Posterior cingulate gyrus (tissue), 11 donors: Measurements from ENCODE around the gene CDC42BPB.

ENCODE experiments used
- DNase-seq, 10 donors: peaks; one replicate each; pipeline versions ENCODE4 v3.0.0 to v3.0.0-alpha.2; 2020 to 2021; ENCODE audit warnings: mixed read lengths in 3 of 10
- intact Hi-C: fragments of 100-400 bp; cut with DNase I; formaldehyde crosslinking; loops from one replicate; pipeline ENCODE4 v1.15.1; 2023

Gene CDC42BPB

DNA sequence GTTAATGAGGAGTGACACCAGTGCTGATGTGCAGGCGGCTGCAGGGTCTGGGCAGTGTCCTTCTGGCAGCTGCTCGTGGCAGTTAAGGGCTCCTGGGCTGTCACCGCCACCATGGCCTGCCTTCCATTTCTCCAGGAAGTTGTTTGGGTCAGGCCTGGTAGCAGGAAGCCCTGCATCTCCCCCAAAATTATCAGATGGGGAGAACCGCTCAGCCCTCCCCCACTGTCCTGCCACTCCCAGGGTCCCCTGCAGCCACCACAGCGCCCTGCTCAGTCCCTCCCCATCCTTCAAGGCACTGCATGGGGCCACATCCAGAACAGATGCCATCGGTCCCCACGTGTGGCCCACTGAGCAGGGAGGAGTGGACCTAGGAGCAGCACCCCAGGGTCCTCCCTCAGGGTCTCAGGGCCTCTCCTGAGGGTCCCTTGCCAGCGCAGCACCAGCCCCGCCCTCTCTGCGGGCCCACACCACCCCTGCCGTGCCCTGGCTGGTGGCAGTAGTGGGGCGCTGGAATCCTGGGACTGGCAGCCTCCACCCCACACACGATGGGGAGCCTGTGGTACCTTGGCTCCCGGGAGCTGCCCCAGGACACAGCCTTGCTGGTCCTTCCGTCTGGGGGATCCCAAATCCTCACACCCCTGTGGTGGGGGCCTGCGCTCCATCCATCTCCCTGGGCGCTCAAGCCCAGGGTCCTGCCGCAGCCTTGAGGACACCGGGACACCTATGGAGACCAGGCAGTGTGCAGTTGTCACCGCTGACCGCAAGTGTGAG is 145.2 kb downstream of the CDC42BPB start:
- intact Hi-C loops, result loop anchor here (10.0 kb wide), 1 partner anchor 137 kb away; the partner anchor contains the start of gene TRAF3
- peak in 2 of 10 donors; percentile 52 to 75 for DNase-seq

DNA sequence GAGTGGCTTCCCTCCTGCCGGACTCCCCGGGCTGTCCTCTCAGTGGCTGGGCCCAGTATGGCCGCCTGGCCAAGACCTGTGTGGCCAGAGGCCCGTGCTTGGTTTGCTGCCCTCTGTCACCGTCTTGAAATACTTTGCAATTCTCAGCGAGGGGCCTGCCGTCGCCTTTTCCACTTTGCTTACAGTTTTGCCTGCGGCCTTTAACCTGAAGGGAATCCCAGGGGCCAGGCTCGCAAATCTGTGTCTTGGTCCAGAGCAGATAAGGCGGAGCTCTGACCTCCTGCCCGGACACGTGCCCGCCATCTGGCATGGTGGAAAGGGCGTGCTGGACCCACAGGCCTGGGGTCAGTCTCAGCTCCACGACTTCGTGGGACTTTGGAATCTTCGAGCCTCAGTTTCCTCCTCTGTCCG is 145.8 kb downstream of the CDC42BPB start:
- DNase-seq, result peak in 3 of 10 donors; percentile 64 to 73 (median 66)
- intact Hi-C loops, result loop anchor here (10.0 kb wide), 1 partner anchor 137 kb away; the partner anchor contains the start of gene TRAF3

DNA sequence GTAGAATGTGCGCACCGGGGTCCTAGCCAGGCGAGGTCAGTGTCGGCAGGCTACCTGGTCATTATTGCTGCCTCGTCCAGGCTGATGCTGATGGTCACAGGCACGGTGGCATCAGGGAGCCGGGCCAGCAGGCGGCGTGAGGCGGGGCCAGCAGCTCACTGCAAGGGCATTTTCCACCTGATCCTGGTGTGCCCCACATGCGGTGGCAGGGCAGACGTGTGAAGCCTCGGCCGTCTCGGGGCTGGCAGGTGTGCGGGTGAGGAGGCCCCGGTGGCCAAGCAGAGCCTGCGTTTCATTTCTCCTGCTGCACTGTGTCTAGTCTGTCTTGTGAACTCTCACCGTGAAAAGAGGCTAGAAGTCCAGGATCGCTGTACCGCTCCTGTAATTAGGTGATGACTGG is 146.9 kb downstream of the CDC42BPB start:
- peak in 2 of 10 donors; percentile 63 to 77 for DNase-seq
- intact Hi-C loops, result loop anchor here (10.0 kb wide), 1 partner anchor 136 kb away; the partner anchor contains the start of gene TRAF3

DNA sequence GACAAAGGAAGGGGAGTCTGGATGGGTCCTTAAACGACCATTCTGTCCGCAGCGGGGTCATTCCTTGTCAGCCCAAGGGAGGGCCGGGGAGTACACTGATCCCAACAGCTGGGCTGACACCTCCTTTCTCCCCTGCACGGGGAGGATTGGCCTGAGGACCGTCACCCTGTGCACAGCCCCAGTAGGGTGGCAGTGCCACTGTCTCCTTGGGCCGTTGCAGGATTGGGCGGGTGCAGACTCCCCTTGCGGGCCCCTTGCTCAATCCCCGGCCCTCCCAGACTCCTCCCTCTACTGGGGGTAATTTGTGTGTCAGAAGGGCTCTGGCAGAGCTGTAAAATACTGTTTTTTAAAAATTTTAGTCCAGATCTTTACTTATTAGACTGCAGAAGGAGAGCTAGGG is 147.4 kb downstream of the CDC42BPB start:
- intact Hi-C loops, result loop anchor here (10.0 kb wide), 1 partner anchor 135 kb away; the partner anchor contains the start of gene TRAF3
- peak in 2 of 10 donors; percentile 51 to 77 for DNase-seq

DNA sequence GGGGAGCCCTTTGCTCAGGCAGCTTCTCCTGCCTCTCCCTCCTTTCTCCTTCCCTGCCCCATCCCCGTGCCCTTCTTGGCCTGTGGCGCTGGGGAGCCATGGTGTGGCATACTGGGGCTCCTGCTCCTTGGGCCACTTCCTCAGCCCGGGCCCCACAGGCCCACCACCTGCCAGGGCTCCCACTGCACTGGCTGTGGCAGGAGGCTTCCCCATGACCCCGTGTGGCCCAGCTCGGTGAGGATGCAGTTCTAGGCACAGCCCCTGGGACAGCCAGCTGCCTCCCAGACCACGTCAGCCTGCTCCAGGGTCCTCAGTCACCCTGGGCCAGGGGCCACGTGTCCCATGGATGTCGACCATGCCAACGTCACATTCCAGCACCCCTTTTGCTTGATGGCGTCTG is 147.9 kb downstream of the CDC42BPB start:
- DNase-seq, result peak in 3 of 10 donors; percentile 26 to 74 (median 54)
- intact Hi-C loops, result no loop called here

DNA sequence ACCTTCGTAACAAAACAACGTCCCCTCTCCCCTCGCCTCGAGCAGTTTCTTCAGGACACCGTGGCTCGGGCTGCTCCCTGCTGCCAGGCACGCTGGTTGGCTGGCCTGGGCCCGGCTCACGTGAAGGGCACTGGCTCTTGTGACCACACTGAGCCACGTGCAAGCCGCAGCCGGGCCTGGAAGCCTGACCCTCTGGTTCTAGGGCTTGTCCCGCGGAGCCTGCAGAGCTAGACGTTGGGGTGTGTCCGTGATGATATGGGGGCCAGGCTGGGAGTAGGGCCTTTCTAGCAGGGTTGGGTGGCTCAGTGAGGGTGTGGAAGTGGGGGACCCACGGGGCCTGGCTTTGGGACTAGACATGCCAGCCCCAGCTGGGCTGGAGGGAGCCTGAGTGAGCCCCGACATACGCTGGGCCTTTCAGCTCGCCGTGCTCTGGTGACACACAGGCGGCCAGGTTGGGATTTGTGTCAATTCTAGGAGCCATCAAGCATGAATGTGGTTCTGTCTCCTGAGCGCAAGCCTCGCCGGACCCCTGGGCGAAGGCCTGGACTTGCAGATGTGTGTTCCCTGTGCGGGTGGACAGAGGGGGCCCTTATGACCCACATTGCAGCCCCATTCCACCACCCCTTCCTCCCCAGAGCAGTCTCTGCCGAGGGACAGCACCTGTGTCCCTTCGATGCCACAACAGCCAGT is 148.4 kb downstream of the CDC42BPB start:
- DNase-seq, result peak in 3 of 10 donors; percentile 59 to 65 (median 63)
- intact Hi-C loops, result no loop called here

DNA sequence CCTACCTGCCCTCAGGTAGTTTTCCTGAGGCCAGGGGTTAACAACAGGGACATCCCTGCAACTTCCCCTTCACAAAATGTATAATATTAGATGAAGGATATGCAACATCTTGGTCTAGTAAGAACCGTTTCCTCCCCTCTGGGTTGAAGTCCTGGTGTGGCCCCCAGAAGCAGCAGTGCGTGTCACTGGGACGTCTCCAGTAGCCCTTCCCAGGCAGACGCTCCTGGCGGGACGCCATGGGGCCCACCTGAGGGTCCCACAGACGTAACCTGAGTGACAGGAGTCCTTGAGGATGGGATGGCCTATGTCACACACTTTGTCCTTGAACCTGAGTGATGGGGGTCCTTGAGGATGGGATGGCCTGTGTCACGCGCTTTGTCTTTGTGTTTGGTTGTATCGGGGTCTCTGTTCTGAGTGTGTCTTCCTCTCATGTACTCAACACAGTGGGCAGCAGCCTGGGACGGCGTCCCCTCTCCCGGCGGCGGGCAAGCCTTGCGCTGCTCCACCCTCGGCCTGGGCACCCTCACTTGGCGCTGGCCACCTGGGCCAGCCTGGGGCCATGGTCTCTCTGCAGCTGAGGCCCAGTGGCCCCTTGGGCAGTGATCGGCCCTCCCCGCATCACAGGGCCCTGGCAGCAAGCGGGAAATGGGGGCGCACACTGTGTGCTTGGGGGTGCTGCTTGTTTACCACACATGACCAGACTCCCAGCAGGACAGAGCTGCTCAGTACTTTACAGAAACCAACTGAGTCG is 149.2 kb downstream of the CDC42BPB start:
- peak in 3 of 10 donors; percentile 32 to 82 (median 76) for DNase-seq
- intact Hi-C loops, result no loop called here

DNA sequence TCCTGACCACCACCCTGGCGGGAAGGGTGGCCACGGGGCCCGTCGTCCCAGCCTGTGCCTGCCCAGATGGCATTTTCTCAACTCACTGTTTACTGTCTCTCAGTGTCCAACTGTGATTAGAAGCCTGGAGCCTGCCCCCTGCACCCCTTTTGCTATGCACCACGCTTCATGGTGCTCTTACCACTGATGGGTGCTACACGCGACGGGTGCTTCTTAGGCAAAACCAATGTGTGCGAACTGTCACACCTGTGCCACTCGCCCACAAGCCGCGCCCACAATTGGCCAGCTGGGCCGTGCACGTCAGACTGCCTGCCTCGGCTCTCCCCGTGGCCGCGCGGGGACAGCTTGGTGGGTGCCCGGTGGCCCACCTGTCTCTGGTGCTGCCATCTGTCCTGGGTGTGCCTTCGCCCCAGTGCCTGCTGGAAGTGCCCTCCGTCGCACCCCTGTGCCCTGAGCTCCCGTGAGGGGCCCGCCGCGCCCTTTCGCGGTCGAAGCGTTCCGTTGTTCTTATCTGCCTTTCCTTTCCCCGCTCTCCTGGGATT is 150.0 kb downstream of the CDC42BPB start:
- intact Hi-C loops, result no loop called here
- peak in 2 of 10 donors; percentile 64 to 83 for DNase-seq

DNA sequence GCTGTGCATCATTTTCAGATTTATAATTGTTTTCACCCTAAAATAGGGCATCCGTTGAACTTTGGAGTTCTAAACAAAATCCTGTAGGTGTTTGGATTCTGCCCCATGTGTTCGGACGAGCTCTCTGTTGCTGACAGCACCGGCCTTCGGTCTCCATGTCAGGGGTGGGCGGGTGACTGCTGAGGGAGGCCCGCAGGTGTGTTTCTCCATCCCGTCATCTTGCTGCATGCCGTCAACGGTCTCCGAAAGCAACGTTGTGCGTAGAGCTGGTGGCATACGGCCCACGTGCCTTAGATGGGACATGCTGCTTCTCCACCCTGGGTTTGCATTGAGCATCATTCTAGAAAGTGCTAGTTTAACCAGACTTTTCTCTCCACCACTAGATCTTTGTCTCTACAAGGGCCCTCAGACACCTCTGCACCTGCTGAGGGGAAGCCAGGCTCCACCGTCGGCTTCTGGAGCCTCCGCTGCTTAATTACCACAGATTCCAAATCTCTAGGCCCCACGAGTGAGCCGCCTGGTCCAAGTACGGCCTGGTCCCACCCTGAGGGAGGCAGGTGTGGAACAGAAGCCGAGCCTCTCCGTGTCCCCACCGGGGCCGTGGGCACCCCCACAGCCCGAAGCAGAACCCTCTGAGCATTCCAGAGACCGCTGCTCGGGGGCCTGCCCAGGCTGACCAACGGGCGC is 150.6 kb downstream of the CDC42BPB start:
- DNase-seq, result peak in 2 of 10 donors; percentile 79 to 82
- intact Hi-C loops, result no loop called here

DNA sequence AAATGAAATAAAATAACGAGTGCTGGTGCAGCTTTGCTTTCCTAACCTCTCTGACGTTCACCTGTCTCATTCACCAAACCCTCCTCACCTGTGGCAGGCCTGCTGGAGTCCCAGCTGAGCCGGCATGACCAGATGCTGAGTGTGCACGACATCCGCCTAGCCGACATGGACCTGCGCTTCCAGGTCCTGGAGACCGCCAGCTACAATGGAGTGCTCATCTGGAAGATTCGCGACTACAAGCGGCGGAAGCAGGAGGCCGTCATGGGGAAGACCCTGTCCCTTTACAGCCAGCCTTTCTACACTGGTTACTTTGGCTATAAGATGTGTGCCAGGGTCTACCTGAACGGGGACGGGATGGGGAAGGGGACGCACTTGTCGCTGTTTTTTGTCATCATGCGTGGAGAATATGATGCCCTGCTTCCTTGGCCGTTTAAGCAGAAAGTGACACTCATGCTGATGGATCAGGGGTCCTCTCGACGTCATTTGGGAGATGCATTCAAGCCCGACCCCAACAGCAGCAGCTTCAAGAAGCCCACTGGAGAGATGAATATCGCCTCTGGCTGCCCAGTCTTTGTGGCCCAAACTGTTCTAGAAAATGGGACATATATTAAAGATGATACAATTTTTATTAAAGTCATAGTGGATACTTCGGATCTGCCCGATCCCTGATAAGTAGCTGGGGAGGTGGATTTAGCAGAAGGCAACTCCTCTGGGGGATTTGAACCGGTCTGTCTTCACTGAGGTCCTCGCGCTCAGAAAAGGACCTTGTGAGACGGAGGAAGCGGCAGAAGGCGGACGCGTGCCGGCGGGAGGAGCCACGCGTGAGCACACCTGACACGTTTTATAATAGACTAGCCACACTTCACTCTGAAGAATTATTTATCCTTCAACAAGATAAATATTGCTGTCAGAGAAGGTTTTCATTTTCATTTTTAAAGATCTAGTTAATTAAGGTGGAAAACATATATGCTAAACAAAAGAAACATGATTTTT is 151.9 kb downstream of the CDC42BPB start:
- intact Hi-C loops, result no loop called here
- peak in 1 of 10 donors; percentile 66 for DNase-seq

DNA sequence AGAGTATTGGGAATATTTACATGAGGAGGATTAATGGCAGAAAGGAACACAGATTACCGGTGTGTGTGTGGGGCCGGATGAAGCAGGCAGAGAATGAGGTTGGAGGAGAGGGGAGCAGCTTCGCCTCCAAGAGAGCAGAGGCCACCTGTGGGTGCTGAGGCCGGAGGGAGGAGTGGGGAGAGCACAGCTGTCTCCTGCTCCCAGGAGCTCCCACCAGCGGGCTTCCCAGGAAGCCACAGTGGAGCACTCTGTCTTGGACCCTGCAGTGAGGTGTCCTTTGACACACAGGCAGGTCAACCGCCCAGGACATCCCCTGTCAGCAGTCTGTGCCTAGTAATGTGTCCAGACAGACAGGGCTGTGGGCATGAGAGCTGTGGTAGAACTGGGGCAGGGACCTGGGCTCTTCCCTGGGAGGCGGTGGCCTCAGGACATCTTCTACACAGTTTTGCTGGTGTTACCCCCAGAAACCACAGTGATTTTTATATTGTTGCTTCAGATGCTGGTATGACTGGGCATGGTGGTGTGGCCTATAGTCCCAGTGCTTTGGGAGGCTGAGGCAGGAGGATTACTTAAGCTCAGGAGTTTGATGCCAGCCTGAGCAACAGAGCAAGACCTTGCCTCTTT is 153.3 kb downstream of the CDC42BPB start:
- intact Hi-C loops, result no loop called here
- no peak for DNase-seq

DNA sequence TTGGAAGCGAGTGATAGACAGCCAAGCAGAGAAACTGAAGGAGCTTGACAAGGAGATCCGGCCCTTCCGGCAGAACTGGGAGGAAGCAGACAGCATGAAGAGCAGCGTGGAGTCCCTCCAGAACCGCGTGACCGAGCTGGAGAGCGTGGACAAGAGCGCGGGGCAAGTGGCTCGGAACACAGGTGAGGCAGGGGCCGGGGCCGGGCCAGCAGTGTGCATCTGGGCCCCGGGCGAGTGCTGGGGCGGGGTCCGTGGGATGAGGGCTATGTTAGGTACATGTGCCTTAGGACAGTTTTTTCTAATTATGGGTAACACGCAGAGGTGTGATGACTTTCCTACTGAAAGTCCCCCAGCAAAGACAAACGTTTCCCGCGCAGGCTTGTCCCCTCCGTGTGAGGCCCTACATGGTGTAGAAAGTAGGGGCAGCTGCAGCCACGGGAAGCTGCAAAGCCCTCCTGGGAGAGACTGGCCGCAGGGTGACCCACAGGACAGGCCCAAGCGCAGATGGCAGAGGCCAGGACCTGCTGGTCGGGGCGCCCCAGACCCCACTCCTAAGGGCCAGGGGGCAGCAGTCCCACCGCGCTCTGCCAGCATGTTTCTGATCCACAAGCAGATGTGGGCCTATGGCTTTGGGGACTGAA is 154.0 kb downstream of the CDC42BPB start:
- DNase-seq, result peak in 1 of 10 donors; percentile 78
- intact Hi-C loops, result no loop called here

DNA sequence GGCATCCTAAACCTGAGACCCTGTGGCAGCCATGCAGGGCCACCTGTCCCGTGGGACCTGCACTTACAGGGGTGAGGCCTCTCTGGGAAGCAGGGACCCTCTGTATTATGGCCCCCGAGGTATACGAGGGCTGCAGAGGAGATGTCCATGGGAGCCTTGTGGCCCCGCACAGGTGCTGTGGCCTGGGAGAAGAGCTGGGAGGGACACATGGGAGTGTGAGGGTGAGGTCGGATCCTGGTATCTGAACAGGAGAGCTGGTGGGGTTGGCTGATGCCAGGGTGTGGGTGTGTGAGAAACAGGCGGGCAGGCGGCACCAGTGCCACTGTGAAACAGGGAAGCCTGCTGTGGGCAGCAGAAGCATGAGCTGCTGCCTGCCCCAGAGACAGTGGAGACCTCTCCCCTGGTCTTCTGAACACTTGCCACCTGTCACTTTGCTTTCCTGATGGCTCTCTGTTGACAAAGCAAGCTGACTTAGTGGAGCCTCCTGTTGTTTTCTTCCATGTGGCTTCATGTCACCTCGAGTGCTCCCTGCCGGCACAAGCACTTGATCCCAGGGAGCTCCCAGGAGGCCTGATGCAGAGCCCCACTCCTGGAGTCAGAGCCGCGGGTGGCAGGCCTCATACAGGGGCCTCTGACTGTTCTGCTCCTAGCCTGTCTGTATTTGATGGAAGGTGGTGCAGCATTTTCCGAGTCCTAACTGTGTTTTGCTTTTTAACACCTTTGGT is 154.7 kb downstream of the CDC42BPB start:
- DNase-seq, result no peak
- intact Hi-C loops, result no loop called here

DNA sequence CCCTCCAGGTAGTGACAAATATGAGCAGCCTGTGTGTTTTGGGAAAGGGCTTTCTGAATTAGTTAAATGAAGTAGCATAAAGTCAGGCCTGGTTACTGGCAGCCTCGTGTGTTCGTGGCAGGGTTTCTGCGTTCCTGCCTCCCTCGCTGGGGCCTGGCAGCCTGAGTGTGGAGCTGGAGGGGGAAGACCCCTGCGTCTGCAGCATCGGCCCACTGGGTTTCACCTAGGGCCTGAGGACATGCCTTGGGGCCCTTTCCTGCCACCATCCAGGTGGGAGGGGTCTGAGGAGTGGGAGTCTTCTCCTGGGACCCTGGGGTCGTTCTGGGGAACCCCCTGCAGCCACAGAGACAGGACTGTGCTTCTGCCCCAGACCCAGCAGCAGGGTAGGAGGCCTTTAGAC is 155.3 kb downstream of the CDC42BPB start:
- intact Hi-C loops, result no loop called here
- no peak for DNase-seq

DNA sequence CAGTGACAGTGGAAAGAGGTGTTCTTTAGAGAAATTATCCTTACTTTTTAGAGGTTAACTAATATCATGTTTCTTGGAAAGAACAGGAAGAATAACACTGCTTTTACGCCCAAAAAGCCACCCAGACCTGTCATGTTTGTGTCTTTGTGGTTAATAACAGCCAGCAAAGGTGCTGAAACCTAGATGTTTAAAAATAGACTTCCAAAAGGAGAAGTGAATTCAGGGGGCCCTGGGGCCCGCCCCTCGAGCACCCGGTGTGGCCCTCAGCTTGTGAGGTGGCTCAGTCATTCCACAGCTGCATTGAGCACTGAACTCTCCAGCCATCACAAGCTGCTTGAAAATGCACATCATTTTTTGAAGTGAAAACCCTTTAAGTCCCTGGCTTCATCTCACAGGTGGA is 155.7 kb downstream of the CDC42BPB start:
- no peak for DNase-seq
- intact Hi-C loops, result no loop called here

DNA sequence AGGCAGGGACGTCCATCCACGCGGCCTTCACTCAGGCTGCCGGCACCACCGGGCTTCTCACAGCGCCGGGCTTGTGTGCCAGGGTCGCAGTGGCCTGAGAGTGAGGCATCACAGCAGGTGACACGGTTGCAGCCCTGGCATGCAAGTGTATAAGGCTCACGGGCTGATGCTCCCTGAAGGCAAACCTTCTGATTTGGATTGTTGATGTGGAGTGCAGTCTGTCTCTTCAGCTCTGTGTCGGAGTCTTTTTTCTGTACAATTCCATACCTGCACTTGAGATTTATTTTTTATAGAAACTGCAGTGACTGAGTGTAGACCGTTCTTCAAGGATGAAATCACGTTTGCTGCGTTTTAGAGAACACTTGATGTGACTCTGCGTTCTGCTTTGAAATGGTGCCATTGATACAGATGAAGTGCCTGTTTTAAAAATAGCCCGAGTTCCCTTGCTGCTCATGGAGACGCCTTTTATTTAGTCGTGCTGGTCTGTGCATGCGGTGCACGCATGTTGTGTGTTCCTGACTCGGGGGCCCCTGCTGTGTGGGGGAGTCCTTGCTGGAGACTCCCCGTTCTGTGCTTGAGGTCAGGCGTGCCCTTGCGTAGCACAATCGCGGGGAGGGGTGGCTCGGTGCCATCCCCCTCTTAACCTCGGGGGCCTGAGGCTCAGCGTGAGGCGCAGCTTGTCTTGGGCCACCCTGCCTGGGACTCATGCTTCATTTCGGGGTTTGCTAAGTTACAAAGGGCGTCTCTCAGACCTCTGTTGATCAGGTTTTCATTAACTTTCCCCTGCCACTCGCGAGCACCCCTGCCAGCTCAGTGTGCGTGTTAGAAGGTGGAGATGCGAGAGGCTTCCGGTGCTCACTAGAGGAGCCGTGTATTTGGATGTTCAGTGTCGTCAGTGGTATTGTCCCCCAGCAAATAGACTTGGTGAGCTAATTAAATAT is 156.4 kb downstream of the CDC42BPB start:
- intact Hi-C loops, result no loop called here
- no peak for DNase-seq
